ENCODE data around the gene GLRA2. TPM values are rescaled to one million over a fixed set of nuclear protein-coding genes. Genes with fewer than 3 reads are reported as not detected.

Gene GLRA2
- total RNA-seq, 4 donors from 2014 or later = not detected

DNA sequence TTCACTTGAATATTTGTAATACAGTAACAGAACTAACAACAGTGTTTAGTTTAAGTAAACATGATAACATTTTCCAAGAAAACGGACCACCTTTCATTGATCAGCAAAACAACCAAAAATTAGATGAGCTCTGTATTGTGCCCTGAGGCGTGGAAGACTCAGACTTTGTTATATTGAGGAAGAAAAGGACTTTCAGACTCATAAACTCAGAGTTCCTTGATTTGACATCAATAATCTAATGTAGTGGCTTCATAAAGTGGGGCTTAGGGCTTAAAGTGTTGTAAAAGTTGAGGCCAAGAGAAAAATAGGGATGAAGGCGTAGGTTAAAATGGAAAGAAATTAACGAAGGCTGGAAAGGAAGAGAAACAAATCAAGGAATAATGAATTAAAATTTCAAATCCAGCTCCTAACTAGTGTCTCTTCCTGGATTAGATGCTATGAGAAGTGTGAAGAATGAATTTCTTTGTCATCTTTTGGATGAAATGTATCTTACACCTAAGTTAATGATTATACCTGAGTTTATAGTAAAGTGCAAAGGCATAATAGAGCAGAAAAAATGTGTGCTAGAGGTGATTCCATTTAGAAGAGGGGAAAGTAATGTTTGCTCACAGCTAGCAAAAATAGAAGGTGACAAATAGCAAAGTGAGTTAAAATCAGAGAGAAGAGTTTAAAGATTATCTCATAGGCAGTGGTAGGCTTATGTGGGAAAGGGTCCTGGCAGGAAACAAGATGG lies 19.8 kb upstream of the GLRA2 start:
- no peak overlapping the region for H3K4me3 ChIP-seq
- no peaks in the 10 kb centered on the region for H3K9me3 ChIP-seq
- no peak for DNase-seq
- H3K36me3 ChIP-seq = no peaks in the 10 kb centered on the region
- H3K4me1 ChIP-seq = peaks cover 0 to 40% (median 0%) of the 10 kb centered on the region in 3 donors
- intact Hi-C loops (cut with DNase I) = no loop called here
- H3K27me3 ChIP-seq = no peaks in the 10 kb centered on the region
- WGBS, 2 donors = 65 to 85% methylated on average over 4 of the region's 4 CpGs
- H3K27ac ChIP-seq = no peak overlapping the region
- TF ChIP-seq, protein P1, sequence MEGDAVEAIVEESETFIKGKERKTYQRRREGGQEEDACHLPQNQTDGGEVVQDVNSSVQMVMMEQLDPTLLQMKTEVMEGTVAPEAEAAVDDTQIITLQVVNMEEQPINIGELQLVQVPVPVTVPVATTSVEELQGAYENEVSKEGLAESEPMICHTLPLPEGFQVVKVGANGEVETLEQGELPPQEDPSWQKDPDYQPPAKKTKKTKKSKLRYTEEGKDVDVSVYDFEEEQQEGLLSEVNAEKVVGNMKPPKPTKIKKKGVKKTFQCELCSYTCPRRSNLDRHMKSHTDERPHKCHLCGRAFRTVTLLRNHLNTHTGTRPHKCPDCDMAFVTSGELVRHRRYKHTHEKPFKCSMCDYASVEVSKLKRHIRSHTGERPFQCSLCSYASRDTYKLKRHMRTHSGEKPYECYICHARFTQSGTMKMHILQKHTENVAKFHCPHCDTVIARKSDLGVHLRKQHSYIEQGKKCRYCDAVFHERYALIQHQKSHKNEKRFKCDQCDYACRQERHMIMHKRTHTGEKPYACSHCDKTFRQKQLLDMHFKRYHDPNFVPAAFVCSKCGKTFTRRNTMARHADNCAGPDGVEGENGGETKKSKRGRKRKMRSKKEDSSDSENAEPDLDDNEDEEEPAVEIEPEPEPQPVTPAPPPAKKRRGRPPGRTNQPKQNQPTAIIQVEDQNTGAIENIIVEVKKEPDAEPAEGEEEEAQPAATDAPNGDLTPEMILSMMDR (IDR thresholded peaks at IDR 0.05) = no peak
- TF ChIP-seq POLR2A (IDR thresholded peaks at IDR 0.05) = no peak

GRCh38 chrX:14528629-14529289 lies 577 bp upstream of the GLRA2 start:
- no peak for TF ChIP-seq POLR2A (IDR thresholded peaks at IDR 0.05)
- TF ChIP-seq, protein P1 (IDR thresholded peaks at IDR 0.05) = peak in 5 of 6 experiments; percentile 44 to 59 (median 49)

DNA sequence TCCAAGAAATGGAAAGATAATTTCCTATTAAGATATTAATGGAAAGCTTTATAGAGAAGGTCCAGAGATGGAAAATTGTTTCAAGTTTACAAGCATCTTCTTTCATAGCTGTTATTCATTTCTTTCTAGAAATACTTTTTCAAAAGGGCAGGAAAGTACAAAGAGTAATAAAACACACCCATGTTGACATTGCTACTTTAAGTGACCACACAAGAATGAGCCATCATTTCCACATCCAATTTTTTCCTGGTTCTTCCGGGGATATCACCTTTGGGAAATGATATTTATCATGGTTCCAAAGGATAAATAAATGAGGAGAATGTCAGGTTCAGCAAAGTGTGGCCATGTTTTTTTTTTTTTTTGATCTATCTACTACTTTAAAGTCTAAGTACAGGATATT lies 4.5 kb downstream of the GLRA2 start:
- H3K4me3 ChIP-seq = no peak overlapping the region
- no peaks in the 10 kb centered on the region for H3K9me3 ChIP-seq
- H3K27ac ChIP-seq = no peak overlapping the region
- no peaks in the 10 kb centered on the region for H3K27me3 ChIP-seq
- no peaks in the 10 kb centered on the region for H3K36me3 ChIP-seq
- WGBS, 2 donors = 44 to 57% methylated on average over 1 of the region's 1 CpG
- no peak for DNase-seq
- intact Hi-C loops (cut with DNase I) = no loop called here
- peaks cover 0 to 4% (median 0%) of the 10 kb centered on the region in 3 donors for H3K4me1 ChIP-seq
- no peak for TF ChIP-seq POLR2A (IDR thresholded peaks at IDR 0.05)
- TF ChIP-seq, protein P1 (IDR thresholded peaks at IDR 0.05) = no peak

More at GRCh38 chrX:14528629-14529289, 577 bp upstream of the GLRA2 start:
- peaks cover 0 to 7% (median 0%) of the 10 kb centered on the region in 3 donors for H3K4me1 ChIP-seq
- H3K27ac ChIP-seq = no peak overlapping the region
- H3K27me3 ChIP-seq = no peaks in the 10 kb centered on the region
- H3K9me3 ChIP-seq = no peaks in the 10 kb centered on the region
- H3K36me3 ChIP-seq = no peaks in the 10 kb centered on the region
- intact Hi-C loops (cut with DNase I) = no loop called here
- no peak for DNase-seq
- no peak overlapping the region for H3K4me3 ChIP-seq
- 26 to 36% methylated on average over 12 to 14 of the region's 14 CpGs for WGBS, 2 donors

DNA sequence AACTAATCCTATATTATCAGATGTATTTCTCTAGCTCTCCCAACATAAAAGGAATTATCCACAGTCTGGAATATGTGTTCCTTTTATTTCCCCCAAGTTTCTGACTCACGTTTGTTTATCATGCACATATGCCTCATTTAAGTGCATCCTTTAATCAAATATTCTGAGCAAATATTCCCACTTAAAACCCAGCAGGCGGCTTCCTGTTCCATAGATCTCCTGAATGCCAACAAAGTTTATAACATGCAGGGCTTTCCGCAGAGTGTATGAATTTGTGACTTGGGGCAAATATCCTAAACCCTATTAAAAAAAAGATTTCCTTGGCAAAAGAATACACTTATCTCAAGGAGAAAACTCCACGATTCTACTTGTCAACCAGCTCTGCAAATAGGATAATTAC lies 16.9 kb downstream of the GLRA2 start:
- DNase-seq = no peak
- Histone ChIP-seq H3K9me3 (no peaks in the 10 kb centered on the region), H3K27me3 (no peaks in the 10 kb centered on the region), H3K36me3 (no peaks in the 10 kb centered on the region), H3K4me3 (no peak overlapping the region), H3K4me1 (no peaks in the 10 kb centered on the region), H3K27ac (no peak overlapping the region)
- intact Hi-C loops (cut with DNase I) = no loop called here
- 37 to 52% methylated on average over 4 of the region's 4 CpGs for WGBS, 2 donors
- TF ChIP-seq, protein P1 (IDR thresholded peaks at IDR 0.05) = no peak
- TF ChIP-seq POLR2A (IDR thresholded peaks at IDR 0.05) = no peak

DNA sequence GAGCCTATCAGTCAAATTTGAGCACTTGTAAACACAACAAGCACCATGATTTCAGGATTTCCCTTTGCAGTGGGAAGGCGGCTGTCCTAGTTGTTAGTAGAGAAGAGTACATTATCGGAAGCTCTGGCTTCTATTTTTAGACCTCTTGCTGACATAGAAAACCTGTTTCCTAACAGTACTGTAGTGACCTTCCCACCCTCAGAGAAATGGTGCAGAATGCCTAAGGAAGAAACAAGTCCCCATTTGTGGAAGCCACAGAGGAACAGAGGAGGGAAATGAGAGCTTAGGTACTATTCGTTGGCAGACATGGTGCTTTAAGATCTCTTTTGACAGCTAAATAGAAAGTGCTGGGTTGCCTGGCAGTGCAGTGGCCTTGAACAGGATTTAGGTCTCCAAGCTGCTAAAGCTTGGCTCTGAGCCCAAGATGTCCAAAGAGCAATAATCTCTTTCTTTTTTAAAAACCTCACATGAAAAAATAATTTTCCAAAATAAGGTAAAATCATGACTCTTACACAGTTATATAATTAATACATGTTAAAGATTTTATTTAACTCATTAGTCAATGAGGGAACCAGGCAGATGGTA lies 24.9 kb downstream of the GLRA2 start:
- no peaks in the 10 kb centered on the region for H3K36me3 ChIP-seq
- no peak for DNase-seq

More for the DNA sequence above, 24.9 kb downstream of the GLRA2 start:
- intact Hi-C loops (cut with DNase I) = no loop called here
- Histone ChIP-seq H3K27me3 (no peaks in the 10 kb centered on the region), H3K27ac (no peak overlapping the region), H3K9me3 (no peaks in the 10 kb centered on the region), H3K4me3 (no peak overlapping the region), H3K4me1 (no peaks in the 10 kb centered on the region)
- TF ChIP-seq, protein P1 (IDR thresholded peaks at IDR 0.05) = no peak
- TF ChIP-seq POLR2A (IDR thresholded peaks at IDR 0.05) = no peak
- WGBS, 2 donors = 33 to 42% methylated on average over 3 of the region's 3 CpGs

All from esophagus squamous epithelium (tissue), 5 donors.